Endometrial microvascular endothelial cells (primary cell): ENCODE data around the gene STAM2. TPM values are rescaled to one million over a fixed set of nuclear protein-coding genes. Genes with fewer than 3 reads are reported as not detected.
"Not testable (repeated sequence)": the region's sequence is repeated elsewhere in the genome, so short reads cannot be mapped to it uniquely, and the experiment has no call there.

Experiments
- in situ Hi-C: cut with HindIII; loops from 2 replicates; pipeline ENCODE4 v1.10.0; 2017; ENCODE audit warnings: low sequenced_read_pairs, low pct_unique_long_range_greater_than_20kb; ENCODE audit errors: inconsistent ontology term
- total RNA-seq: library from RNA; depleted of rRNA; stranded (reverse); fragments of >200 nt; gene quantifications from one replicate; pipeline ENCODE4 v1.2.3, GENCODE V29; 2015; ENCODE audit errors: inconsistent ontology term

Gene STAM2
- total RNA-seq, 1 donor from 2014 or later, result 17.2 TPM

GRCh38 chr2:152126664-152127063 is 48.9 kb downstream of the STAM2 start:
- in situ Hi-C loops, result no loop called here

GRCh38 chr2:152122161-152122560 is 53.4 kb downstream of the STAM2 start:
- in situ Hi-C loops, result no loop called here

GRCh38 chr2:152120430-152120829 is 55.1 kb downstream of the STAM2 start:
- in situ Hi-C loops, result no loop called here

GRCh38 chr2:152115952-152116351 is 59.6 kb downstream of the STAM2 start:
- in situ Hi-C loops, result no loop called here

- in situ Hi-C loops, result no loop called here
Measured at GRCh38 chr2:152114366-152114765, 61.2 kb downstream of the STAM2 start.

GRCh38 chr2:152107140-152107539 is 68.4 kb downstream of the STAM2 start:
- in situ Hi-C loops, result not testable (repeated sequence)

- in situ Hi-C loops, result no loop called here
Measured at GRCh38 chr2:152106464-152106863, 69.1 kb downstream of the STAM2 start.

GRCh38 chr2:152103271-152103670 is 72.3 kb downstream of the STAM2 start:
- in situ Hi-C loops, result no loop called here

GRCh38 chr2:152100961-152101360 is 74.6 kb downstream of the STAM2 start:
- in situ Hi-C loops, result no loop called here

GRCh38 chr2:152099367-152100050 is 76.1 kb downstream of the STAM2 start:
- in situ Hi-C loops, result no loop called here

- in situ Hi-C loops, result no loop called here
Measured at GRCh38 chr2:152098496-152099366, 76.8 kb downstream of the STAM2 start, which contains the start of gene CACNB4. Gene CACNB4, minus strand, starts transcription at chr2:152099044.

- in situ Hi-C loops, result no loop called here
Measured at GRCh38 chr2:152097801-152098495, 77.6 kb downstream of the STAM2 start.

GRCh38 chr2:152097290-152097800 is 78.2 kb downstream of the STAM2 start:
- in situ Hi-C loops, result no loop called here

- in situ Hi-C loops, result no loop called here
Measured at GRCh38 chr2:152095146-152095545, 80.4 kb downstream of the STAM2 start.

- in situ Hi-C loops, result no loop called here
Measured at GRCh38 chr2:152094014-152094413, 81.5 kb downstream of the STAM2 start.

GRCh38 chr2:152093464-152093863 is 82.1 kb downstream of the STAM2 start:
- in situ Hi-C loops, result no loop called here

- in situ Hi-C loops, result no loop called here
Measured at GRCh38 chr2:152092095-152092494, 83.5 kb downstream of the STAM2 start.

- in situ Hi-C loops, result not testable (repeated sequence)
Measured at GRCh38 chr2:152090726-152091125, 84.8 kb downstream of the STAM2 start.

- in situ Hi-C loops, result no loop called here
Measured at GRCh38 chr2:152089238-152089637, 86.3 kb downstream of the STAM2 start.
